GM21526 (cell line): Measurements from ENCODE around the gene CH25H.

Source experiments
- ATAC-seq: cut with Tn5 transposase; IDR thresholded peaks from one replicate; pipeline ENCODE4 v1.9.1; 2021; ENCODE audit warnings: moderate library complexity; ENCODE audit not compliant: unreplicated experiment, low FRiP score

The CH25H gene

GRCh38 chr10:89159761-89160160, 47.4 kb downstream of the CH25H start:
- no peak for ATAC-seq

- no peak for ATAC-seq
These were observed 47.8 kb downstream of the CH25H start for GRCh38 chr10:89159316-89159715.

- ATAC-seq = no peak
These were observed 48.7 kb downstream of the CH25H start for GRCh38 chr10:89158446-89158845.

- no peak for ATAC-seq
These were observed 50.8 kb downstream of the CH25H start for GRCh38 chr10:89156161-89156835.
